ENCODE measurements around the gene MFSD11.
"Not testable (repeated sequence)": the region's sequence is repeated elsewhere in the genome, so short reads cannot be mapped to it uniquely, and the experiment has no call there.

Gene MFSD11

DNA sequence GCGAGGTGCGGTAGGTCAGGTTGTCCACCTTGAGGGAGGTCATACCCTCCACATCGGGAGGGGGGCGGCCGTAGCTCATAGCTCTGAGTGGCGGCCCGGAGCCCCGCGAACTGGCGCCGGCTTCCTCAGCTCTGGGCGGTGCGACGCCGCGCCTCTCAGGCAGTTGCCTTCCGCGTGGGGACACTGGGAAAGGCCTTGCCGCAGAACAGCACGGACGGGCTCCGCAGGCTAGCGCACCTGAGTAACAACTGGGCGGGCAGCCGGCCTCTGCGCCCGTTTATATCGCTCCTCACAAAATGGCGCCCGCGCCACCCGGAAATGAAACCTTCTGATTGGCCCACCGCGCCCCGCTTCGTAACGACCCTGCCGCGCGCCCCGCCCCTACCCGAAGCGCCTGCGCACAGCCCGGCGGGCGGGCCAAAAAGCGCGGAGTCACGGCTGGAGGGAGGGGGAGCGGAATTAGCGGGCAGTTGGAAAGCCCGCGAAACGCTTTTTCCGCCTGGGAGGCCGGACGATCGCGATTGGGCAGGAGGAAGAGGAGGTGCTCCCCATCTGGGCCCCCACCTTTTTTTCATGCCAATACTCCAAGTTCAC is 740 bp upstream of the MFSD11 start, which contains the start of gene SRSF2:
TSS of gene SRSF2 (minus strand) at position 250 of the 594 bp plus-strand sequence. CDS start at position 79, 171 bp downstream.
- no peaks in the 10 kb centered on the region for H3K27me3 ChIP-seq (ENCODE audit: insufficient read depth, poor library complexity, severe bottlenecking)
- TF ChIP-seq, protein P1, sequence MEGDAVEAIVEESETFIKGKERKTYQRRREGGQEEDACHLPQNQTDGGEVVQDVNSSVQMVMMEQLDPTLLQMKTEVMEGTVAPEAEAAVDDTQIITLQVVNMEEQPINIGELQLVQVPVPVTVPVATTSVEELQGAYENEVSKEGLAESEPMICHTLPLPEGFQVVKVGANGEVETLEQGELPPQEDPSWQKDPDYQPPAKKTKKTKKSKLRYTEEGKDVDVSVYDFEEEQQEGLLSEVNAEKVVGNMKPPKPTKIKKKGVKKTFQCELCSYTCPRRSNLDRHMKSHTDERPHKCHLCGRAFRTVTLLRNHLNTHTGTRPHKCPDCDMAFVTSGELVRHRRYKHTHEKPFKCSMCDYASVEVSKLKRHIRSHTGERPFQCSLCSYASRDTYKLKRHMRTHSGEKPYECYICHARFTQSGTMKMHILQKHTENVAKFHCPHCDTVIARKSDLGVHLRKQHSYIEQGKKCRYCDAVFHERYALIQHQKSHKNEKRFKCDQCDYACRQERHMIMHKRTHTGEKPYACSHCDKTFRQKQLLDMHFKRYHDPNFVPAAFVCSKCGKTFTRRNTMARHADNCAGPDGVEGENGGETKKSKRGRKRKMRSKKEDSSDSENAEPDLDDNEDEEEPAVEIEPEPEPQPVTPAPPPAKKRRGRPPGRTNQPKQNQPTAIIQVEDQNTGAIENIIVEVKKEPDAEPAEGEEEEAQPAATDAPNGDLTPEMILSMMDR (IDR thresholded peaks at IDR 0.05; ENCODE audit: insufficient read depth, low read length) = no peak
- TF ChIP-seq, protein P2, sequence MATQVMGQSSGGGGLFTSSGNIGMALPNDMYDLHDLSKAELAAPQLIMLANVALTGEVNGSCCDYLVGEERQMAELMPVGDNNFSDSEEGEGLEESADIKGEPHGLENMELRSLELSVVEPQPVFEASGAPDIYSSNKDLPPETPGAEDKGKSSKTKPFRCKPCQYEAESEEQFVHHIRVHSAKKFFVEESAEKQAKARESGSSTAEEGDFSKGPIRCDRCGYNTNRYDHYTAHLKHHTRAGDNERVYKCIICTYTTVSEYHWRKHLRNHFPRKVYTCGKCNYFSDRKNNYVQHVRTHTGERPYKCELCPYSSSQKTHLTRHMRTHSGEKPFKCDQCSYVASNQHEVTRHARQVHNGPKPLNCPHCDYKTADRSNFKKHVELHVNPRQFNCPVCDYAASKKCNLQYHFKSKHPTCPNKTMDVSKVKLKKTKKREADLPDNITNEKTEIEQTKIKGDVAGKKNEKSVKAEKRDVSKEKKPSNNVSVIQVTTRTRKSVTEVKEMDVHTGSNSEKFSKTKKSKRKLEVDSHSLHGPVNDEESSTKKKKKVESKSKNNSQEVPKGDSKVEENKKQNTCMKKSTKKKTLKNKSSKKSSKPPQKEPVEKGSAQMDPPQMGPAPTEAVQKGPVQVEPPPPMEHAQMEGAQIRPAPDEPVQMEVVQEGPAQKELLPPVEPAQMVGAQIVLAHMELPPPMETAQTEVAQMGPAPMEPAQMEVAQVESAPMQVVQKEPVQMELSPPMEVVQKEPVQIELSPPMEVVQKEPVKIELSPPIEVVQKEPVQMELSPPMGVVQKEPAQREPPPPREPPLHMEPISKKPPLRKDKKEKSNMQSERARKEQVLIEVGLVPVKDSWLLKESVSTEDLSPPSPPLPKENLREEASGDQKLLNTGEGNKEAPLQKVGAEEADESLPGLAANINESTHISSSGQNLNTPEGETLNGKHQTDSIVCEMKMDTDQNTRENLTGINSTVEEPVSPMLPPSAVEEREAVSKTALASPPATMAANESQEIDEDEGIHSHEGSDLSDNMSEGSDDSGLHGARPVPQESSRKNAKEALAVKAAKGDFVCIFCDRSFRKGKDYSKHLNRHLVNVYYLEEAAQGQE (IDR thresholded peaks at IDR 0.05; ENCODE audit: insufficient replicate concordance, low read depth) = peak; percentile 79
- TF ChIP-seq POLR2AphosphoS5 (IDR thresholded peaks at IDR 0.05; ENCODE audit: low read depth) (peak; percentile 100), GABPA (IDR thresholded peaks at IDR 0.05; ENCODE audit: low read depth) (peak; percentile 81), SPI1 (IDR thresholded peaks at IDR 0.05; ENCODE audit: borderline replicate concordance, low read depth) (no peak)
- peak; percentile 96 to 99 for DNase-seq (ENCODE audit: low read depth in 1 of 2, low spot score in 1 of 2)

DNA sequence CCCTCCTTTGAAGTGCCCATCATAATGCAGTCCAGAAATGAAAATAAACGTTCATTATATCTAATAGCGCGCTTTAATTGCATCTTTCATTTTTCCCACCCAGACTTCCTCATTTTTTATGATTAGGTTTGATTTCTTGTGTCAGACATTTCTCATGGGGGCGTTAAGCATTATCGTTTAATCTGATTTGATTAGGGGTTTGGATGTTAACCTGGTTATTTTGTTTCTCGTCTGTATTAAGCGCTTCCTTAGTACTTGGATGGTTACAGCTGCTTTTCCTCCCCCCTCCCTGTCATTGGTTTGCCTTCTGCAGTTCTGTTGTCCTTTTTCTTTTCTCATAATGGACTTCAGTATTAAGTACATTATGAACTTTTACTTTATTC is 540 bp downstream of the MFSD11 start:
- peak overlapping the region; percentile 98 for H3K27ac ChIP-seq (replicated peaks)
- no peaks in the 10 kb centered on the region for H3K27me3 ChIP-seq (ENCODE audit: insufficient read depth, poor library complexity, severe bottlenecking)
- DNase-seq (ENCODE audit: low read depth in 1 of 2, low spot score in 1 of 2) = no peak
- peak overlapping the region; percentile 92 for H3K4me3 ChIP-seq (replicated peaks; ENCODE audit: insufficient read depth, low read length)
- TF ChIP-seq, protein P1 (IDR thresholded peaks at IDR 0.05; ENCODE audit: insufficient read depth, low read length) = no peak
- peak; percentile 83 for TF ChIP-seq SPI1 (IDR thresholded peaks at IDR 0.05; ENCODE audit: borderline replicate concordance, low read depth)

More for the DNA sequence above, 740 bp upstream of the MFSD11 start, which contains the start of gene SRSF2:
- Histone ChIP-seq H3K27ac (replicated peaks) (peak within 1 kb of the TSS; percentile 98), H3K4me3 (replicated peaks; ENCODE audit: insufficient read depth, low read length) (peak within 1 kb of the TSS; percentile 92)

DNA sequence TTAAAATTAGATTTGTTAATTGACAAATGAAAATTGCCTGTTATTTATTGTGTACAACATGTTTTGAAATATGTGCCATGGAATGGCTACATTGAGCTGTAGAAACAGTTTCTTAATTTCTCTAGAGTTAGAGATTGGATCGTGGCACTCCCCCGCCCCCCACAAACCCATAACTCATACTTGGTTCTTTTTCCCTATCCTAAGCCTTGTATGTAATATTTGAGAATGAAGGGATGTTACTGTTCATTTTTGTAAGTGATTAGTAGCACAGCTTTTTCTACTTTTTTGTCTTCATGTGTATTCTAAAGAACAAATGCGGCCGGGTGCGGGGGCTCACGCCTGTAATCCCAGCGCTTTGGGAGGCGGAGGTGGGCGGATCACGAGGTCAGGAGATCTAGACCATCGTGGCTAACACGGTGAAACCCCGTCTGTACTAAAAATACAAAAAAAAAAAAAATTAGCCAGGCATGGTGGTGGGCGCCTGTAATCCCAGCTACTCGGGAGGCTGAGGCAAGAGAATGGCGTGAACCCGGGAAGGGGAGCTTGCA is 1.7 kb downstream of the MFSD11 start:
- not testable (repeated sequence) for H3K27ac ChIP-seq (replicated peaks); DNase-seq (ENCODE audit: low read depth in 1 of 2, low spot score in 1 of 2); H3K4me3 ChIP-seq (replicated peaks; ENCODE audit: insufficient read depth, low read length); H3K27me3 ChIP-seq (ENCODE audit: insufficient read depth, poor library complexity, severe bottlenecking)

DNA sequence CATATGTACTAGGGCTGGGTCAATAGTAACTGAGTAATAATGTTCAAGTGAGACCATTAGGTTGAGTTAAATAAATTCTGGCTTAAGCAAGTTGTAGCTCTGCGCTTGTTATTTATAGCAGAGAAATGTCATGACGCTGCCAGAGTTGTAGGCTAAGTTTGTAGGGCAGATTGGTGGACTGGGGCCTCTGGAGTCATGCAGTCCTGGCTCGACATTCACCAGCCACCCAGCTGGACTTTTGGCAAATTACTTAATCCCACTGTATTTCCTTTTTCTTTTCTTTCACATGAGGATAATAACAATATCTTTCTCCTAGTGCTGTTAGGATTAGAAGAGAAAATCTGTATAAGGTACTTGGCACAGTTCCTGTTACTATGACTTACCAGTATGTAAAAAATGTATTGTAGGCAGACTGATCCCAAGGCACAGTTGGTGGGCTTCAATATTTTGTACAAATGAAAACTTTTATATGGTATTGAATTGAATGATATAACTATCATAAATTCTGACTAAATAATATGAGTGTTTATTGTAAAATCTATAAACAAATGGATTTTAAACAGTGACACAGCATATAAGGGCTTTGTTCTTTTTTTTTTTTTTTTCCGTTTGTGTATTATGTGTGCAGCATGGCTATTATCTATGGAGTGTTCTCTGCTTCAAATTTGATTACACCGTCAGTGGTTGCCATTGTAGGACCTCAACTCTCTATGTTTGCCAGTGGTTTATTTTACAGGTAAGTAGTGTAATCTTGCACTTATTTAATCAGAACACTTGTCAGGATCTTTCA is 2.6 kb downstream of the MFSD11 start:
- no peaks in the 10 kb centered on the region for H3K27me3 ChIP-seq (ENCODE audit: insufficient read depth, poor library complexity, severe bottlenecking)
- TF ChIP-seq GABPA (IDR thresholded peaks at IDR 0.05; ENCODE audit: low read depth) (no peak), POLR2AphosphoS5 (IDR thresholded peaks at IDR 0.05; ENCODE audit: low read depth) (no peak), SPI1 (IDR thresholded peaks at IDR 0.05; ENCODE audit: borderline replicate concordance, low read depth) (no peak)
- TF ChIP-seq, protein P2 (IDR thresholded peaks at IDR 0.05; ENCODE audit: insufficient replicate concordance, low read depth) = no peak
- TF ChIP-seq, protein P1 (IDR thresholded peaks at IDR 0.05; ENCODE audit: insufficient read depth, low read length) = no peak
- H3K27ac ChIP-seq (replicated peaks) = no peak overlapping the region
- no peak overlapping the region for H3K4me3 ChIP-seq (replicated peaks; ENCODE audit: insufficient read depth, low read length)
- no peak for DNase-seq (ENCODE audit: low read depth in 1 of 2, low spot score in 1 of 2)

All from HL-60 (cell line).